ENCODE measurements around the gene DEFB119. TPM values are rescaled to one million over a fixed set of nuclear protein-coding genes. Genes with fewer than 3 reads are reported as not detected.
"Not testable (repeated sequence)": the region's sequence is repeated elsewhere in the genome, so short reads cannot be mapped to it uniquely, and the experiment has no call there.

The DEFB119 gene
- total RNA-seq, 1 donor from 2014 or later: not detected

GRCh38 chr20:31374346-31374745, 16.0 kb downstream of the DEFB119 start:
- Histone ChIP-seq H2AFZ (ENCODE audit: low read depth, low read length) (no peak overlapping the region), H4K20me1 (ENCODE audit: insufficient read depth, low read length) (no peaks in the 10 kb centered on the region), H3K27me3 (ENCODE audit: insufficient read depth, low read length) (no peaks in the 10 kb centered on the region), H3K9me3 (ENCODE audit: insufficient read depth, low read depth, low read length) (no peaks in the 10 kb centered on the region), H3K79me2 (ENCODE audit: insufficient read depth, low read length) (no peaks in the 10 kb centered on the region), H3K36me3 (ENCODE audit: insufficient read depth, low read length) (no peaks in the 10 kb centered on the region), H3K4me3 (ENCODE audit: insufficient read depth, low read depth, low read length) (no peak overlapping the region), H3K9ac (ENCODE audit: low read length) (no peak overlapping the region), H3K27ac (ENCODE audit: low read depth, low read length) (no peak overlapping the region), H3K4me1 (ENCODE audit: insufficient read depth, low read length) (no peaks in the 10 kb centered on the region), H3K4me2 (ENCODE audit: low read length) (no peak overlapping the region)
- Mint-ChIP-seq H3K4me1 (ENCODE audit: low read depth, unreplicated experiment) (no peaks in the 10 kb centered on the region), H3K36me3 (ENCODE audit: low read depth, unreplicated experiment) (no peaks in the 10 kb centered on the region), H3K9me3 (ENCODE audit: unreplicated experiment) (peaks cover 6% of the 10 kb centered on the region), H3K4me3 (ENCODE audit: unreplicated experiment) (no peak overlapping the region), H3K27me3 (ENCODE audit: low read depth, unreplicated experiment) (no peaks in the 10 kb centered on the region), H3K27ac (ENCODE audit: unreplicated experiment) (no peak overlapping the region)
- FAIRE-seq: no peak
- no peak for DNase-seq (ENCODE audit: low read depth)
- TF ChIP-seq EZH2 (IDR thresholded peaks at IDR 0.05; ENCODE audit: insufficient read depth, low read length): no peak
- no peak for TF ChIP-seq CTCF (IDR thresholded peaks at IDR 0.05; ENCODE audit: insufficient read depth, low read depth, low read length)

GRCh38 chr20:31368301-31368700, 22.1 kb downstream of the DEFB119 start, which contains the start of gene DEFB118:
TSS of gene DEFB118 (plus strand) at chr20:31368601. CDS start at chr20:31368651, 50 bp downstream.
- no peaks in the 10 kb centered on the region for H3K27me3 Mint-ChIP-seq (ENCODE audit: low read depth, unreplicated experiment)
- H3K9ac ChIP-seq (ENCODE audit: low read length): no peak within 1 kb of the TSS
- no peak within 1 kb of the TSS for H3K27ac Mint-ChIP-seq (ENCODE audit: unreplicated experiment)
- H3K36me3 Mint-ChIP-seq (ENCODE audit: low read depth, unreplicated experiment): no peaks in the 10 kb centered on the region
- no peak within 1 kb of the TSS for H3K4me2 ChIP-seq (ENCODE audit: low read length)
- no peak for TF ChIP-seq CTCF (IDR thresholded peaks at IDR 0.05; ENCODE audit: insufficient read depth, low read depth, low read length)
- TF ChIP-seq EZH2 (IDR thresholded peaks at IDR 0.05; ENCODE audit: insufficient read depth, low read length): no peak
- no peak within 1 kb of the TSS for H2AFZ ChIP-seq (ENCODE audit: low read depth, low read length)
- no peaks in the 10 kb centered on the region for H3K79me2 ChIP-seq (ENCODE audit: insufficient read depth, low read length)
- FAIRE-seq (no peak), DNase-seq (ENCODE audit: low read depth) (no peak)
- H3K4me3 ChIP-seq (ENCODE audit: insufficient read depth, low read depth, low read length): no peak within 1 kb of the TSS
- H3K4me1 Mint-ChIP-seq (ENCODE audit: low read depth, unreplicated experiment): no peaks in the 10 kb centered on the region
- no peaks in the 10 kb centered on the region for H3K27me3 ChIP-seq (ENCODE audit: insufficient read depth, low read length)
- H3K36me3 ChIP-seq (ENCODE audit: insufficient read depth, low read length): no peaks in the 10 kb centered on the region
- H3K4me3 Mint-ChIP-seq (ENCODE audit: unreplicated experiment): no peak within 1 kb of the TSS
- peaks cover 10% of the 10 kb centered on the region for H3K9me3 Mint-ChIP-seq (ENCODE audit: unreplicated experiment)
- H3K9me3 ChIP-seq (ENCODE audit: insufficient read depth, low read depth, low read length): peaks cover 4% of the 10 kb centered on the region
- no peaks in the 10 kb centered on the region for H4K20me1 ChIP-seq (ENCODE audit: insufficient read depth, low read length)
- no peaks in the 10 kb centered on the region for H3K4me1 ChIP-seq (ENCODE audit: insufficient read depth, low read length)
- no peak within 1 kb of the TSS for H3K27ac ChIP-seq (ENCODE audit: low read depth, low read length)

- H4K20me1 ChIP-seq (ENCODE audit: insufficient read depth, low read length); H3K36me3 Mint-ChIP-seq (ENCODE audit: low read depth, unreplicated experiment): not testable (repeated sequence)
Measured at GRCh38 chr20:31364272-31364671, 26.1 kb downstream of the DEFB119 start.

More at GRCh38 chr20:31364272-31364671, 26.1 kb downstream of the DEFB119 start:
- H3K4me2 ChIP-seq (ENCODE audit: low read length); H3K4me3 Mint-ChIP-seq (ENCODE audit: unreplicated experiment); H3K36me3 ChIP-seq (ENCODE audit: insufficient read depth, low read length); H3K27ac Mint-ChIP-seq (ENCODE audit: unreplicated experiment); H3K79me2 ChIP-seq (ENCODE audit: insufficient read depth, low read length); H3K27ac ChIP-seq (ENCODE audit: low read depth, low read length); H3K27me3 ChIP-seq (ENCODE audit: insufficient read depth, low read length); H3K9me3 ChIP-seq (ENCODE audit: insufficient read depth, low read depth, low read length); H3K4me1 ChIP-seq (ENCODE audit: insufficient read depth, low read length); H3K4me1 Mint-ChIP-seq (ENCODE audit: low read depth, unreplicated experiment); H2AFZ ChIP-seq (ENCODE audit: low read depth, low read length); H3K4me3 ChIP-seq (ENCODE audit: insufficient read depth, low read depth, low read length); DNase-seq (ENCODE audit: low read depth); FAIRE-seq; H3K27me3 Mint-ChIP-seq (ENCODE audit: low read depth, unreplicated experiment); H3K9ac ChIP-seq (ENCODE audit: low read length): not testable (repeated sequence)
- H3K9me3 Mint-ChIP-seq (ENCODE audit: unreplicated experiment): peaks cover 13% of the 10 kb centered on the region
